ENCODE data around the gene C1QTNF2. TPM values are rescaled to one million over a fixed set of nuclear protein-coding genes. Genes with fewer than 3 reads are reported as not detected.
A peak's percentile ranks its signal among the peaks of the same experiment; 100 is the strongest.

Gene C1QTNF2
- total and polyA plus RNA-seq, 2 donors (not counting 1 experiment from before 2014, with no cell fraction given), result 2.3 TPM

DNA sequence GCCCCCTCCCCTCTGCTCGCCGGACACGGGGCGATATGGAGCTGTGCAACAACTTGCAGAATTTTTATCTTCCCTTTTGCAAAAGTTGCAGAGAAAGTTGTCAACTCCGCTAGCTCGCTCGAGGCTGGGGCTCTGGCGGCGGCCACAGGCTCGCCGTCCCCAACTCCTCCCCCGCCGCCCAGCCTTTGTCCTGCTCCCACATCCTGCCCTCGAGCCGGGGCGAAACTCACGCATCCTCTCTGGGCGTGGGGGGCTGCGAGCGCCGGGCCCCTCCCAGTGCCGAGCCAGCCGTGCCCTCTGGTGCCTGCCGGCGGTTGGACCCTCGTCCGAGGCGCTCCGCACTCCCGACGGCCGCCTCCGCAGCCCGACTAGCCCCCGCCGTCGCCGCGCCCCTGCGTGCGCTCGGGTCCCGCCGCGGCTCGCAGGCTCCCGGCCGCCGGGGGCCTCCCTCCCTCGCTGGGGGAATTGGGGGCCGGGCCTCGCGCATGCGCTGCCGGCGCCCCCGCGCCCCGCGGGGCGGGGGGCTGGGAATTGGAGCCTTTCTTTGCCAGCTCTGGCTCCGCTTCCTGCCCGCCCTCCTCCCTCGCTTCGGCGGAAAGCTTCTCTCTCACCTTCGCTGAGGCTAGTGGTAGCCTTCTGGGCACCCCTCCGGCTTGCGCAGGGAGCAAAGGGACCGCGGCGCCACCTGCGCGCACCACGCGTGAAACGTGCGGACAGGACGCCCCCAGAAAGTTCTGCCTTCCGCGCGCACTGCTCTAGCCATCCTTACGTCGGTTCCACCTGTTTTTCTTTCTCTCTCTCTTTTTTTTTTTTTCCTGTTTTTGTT, 58.1 kb downstream of the C1QTNF2 start, which contains the start of gene CCNJL:
Gene CCNJL, minus strand, starts transcription at position 431 of the 826 bp plus-strand sequence. CDS start 641 bp downstream, outside the sequence.
- peak within 1 kb of the TSS; percentile 45 for H3K9ac ChIP-seq (ENCODE audit: insufficient read depth, low read length)
- TF ChIP-seq EZH2 (IDR thresholded peaks at IDR 0.05; ENCODE audit: low read length, missing control alignments), result no peak
- TF ChIP-seq, protein P1, sequence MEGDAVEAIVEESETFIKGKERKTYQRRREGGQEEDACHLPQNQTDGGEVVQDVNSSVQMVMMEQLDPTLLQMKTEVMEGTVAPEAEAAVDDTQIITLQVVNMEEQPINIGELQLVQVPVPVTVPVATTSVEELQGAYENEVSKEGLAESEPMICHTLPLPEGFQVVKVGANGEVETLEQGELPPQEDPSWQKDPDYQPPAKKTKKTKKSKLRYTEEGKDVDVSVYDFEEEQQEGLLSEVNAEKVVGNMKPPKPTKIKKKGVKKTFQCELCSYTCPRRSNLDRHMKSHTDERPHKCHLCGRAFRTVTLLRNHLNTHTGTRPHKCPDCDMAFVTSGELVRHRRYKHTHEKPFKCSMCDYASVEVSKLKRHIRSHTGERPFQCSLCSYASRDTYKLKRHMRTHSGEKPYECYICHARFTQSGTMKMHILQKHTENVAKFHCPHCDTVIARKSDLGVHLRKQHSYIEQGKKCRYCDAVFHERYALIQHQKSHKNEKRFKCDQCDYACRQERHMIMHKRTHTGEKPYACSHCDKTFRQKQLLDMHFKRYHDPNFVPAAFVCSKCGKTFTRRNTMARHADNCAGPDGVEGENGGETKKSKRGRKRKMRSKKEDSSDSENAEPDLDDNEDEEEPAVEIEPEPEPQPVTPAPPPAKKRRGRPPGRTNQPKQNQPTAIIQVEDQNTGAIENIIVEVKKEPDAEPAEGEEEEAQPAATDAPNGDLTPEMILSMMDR (conservative IDR thresholded peaks at IDR 0.05 in 1 of 2, IDR thresholded peaks at IDR 0.05 in 1 of 2; ENCODE audit: low read depth in 1 of 2, low read length in 2 of 2), result no peak
- H2AFZ ChIP-seq (ENCODE audit: low read length), result peak within 1 kb of the TSS; percentile 51
- H3K27me3 ChIP-seq (ENCODE audit: control insufficient read depth, insufficient read depth, low read length), result peaks cover 11% of the 10 kb centered on the region
- H3K27ac ChIP-seq (ENCODE audit: insufficient read depth, low read length), result no peak within 1 kb of the TSS
- H3K79me2 ChIP-seq (ENCODE audit: control insufficient read depth, insufficient read depth, low read length), result no peaks in the 10 kb centered on the region
- no peaks in the 10 kb centered on the region for H3K36me3 ChIP-seq (ENCODE audit: control insufficient read depth, insufficient read depth, low read length)
- no peaks in the 10 kb centered on the region for H4K20me1 ChIP-seq (ENCODE audit: control insufficient read depth, extremely low read depth, insufficient read depth, low read length)
- DNase-seq (ENCODE audit: low read depth in 2 of 2), result peak; percentile 17 to 53
- H3K9me3 ChIP-seq (ENCODE audit: control insufficient read depth, insufficient read depth, low read depth, low read length), result no peaks in the 10 kb centered on the region
- no peaks in the 10 kb centered on the region for H3K4me1 ChIP-seq (ENCODE audit: control insufficient read depth, extremely low read depth, insufficient read depth, low read length)
- H3K4me2 ChIP-seq (ENCODE audit: extremely low read depth, insufficient read depth, low read length), result peak within 1 kb of the TSS; percentile 82
- H3K4me3 ChIP-seq (replicated peaks in 1 of 4; ENCODE audit: control extremely low read depth in 1 of 4, insufficient read depth in 1 of 4, low read depth in 3 of 4, low read length in 4 of 4), result peak within 1 kb of the TSS; percentile 40 to 62 (median 56)

DNA sequence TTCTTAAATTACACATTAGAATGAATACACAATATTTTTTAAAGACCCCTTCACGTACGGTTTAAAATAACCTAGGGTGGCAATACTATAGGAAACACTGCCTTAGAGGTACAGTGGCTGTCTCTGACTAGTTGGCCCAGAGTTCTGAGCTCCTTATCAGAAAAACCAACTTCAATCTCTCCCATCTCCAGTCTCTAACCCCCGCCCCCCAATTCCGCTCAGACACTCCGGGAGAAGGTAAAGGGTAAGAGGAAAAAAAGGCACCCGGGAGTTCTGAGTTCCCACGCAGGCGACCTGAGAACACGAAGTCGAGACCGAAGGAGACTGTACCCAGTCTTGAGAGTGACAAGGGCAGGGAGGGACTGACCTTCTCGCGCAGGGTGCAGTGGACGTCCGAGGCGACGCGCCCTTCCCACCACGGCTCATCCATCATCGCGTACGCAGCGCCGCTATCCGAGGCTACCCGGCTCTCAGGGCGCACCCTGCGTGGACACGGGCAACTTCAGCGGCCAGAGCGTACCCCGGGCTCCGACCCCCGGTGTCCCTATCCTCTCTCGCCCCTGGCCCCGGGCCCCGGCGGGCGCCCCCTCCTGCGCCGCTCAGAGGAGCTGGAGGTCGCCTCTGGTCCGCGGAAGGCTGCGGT, 58.8 kb downstream of the C1QTNF2 start:
- DNase-seq (ENCODE audit: low read depth in 2 of 2), result peak in 1 of 2 donors; percentile 11
- peak; percentile 86 for TF ChIP-seq EZH2 (IDR thresholded peaks at IDR 0.05; ENCODE audit: low read length, missing control alignments)
- TF ChIP-seq, protein P1 (conservative IDR thresholded peaks at IDR 0.05 in 1 of 2, IDR thresholded peaks at IDR 0.05 in 1 of 2; ENCODE audit: low read depth in 1 of 2, low read length in 2 of 2), result no peak
- Histone ChIP-seq H3K9ac (ENCODE audit: insufficient read depth, low read length) (no peak overlapping the region), H3K79me2 (ENCODE audit: control insufficient read depth, insufficient read depth, low read length) (no peaks in the 10 kb centered on the region), H3K36me3 (ENCODE audit: control insufficient read depth, insufficient read depth, low read length) (no peaks in the 10 kb centered on the region), H3K4me1 (ENCODE audit: control insufficient read depth, extremely low read depth, insufficient read depth, low read length) (no peaks in the 10 kb centered on the region), H4K20me1 (ENCODE audit: control insufficient read depth, extremely low read depth, insufficient read depth, low read length) (no peaks in the 10 kb centered on the region), H3K27ac (ENCODE audit: insufficient read depth, low read length) (no peak overlapping the region), H2AFZ (ENCODE audit: low read length) (peak overlapping the region; percentile 49), H3K27me3 (ENCODE audit: control insufficient read depth, insufficient read depth, low read length) (peaks cover 11% of the 10 kb centered on the region), H3K9me3 (ENCODE audit: control insufficient read depth, insufficient read depth, low read depth, low read length) (no peaks in the 10 kb centered on the region), H3K4me2 (ENCODE audit: extremely low read depth, insufficient read depth, low read length) (peak overlapping the region; percentile 82), H3K4me3 (replicated peaks in 1 of 4; ENCODE audit: control extremely low read depth in 1 of 4, insufficient read depth in 1 of 4, low read depth in 3 of 4, low read length in 4 of 4) (peak overlapping the region; percentile 40 to 57 (median 56))

DNA sequence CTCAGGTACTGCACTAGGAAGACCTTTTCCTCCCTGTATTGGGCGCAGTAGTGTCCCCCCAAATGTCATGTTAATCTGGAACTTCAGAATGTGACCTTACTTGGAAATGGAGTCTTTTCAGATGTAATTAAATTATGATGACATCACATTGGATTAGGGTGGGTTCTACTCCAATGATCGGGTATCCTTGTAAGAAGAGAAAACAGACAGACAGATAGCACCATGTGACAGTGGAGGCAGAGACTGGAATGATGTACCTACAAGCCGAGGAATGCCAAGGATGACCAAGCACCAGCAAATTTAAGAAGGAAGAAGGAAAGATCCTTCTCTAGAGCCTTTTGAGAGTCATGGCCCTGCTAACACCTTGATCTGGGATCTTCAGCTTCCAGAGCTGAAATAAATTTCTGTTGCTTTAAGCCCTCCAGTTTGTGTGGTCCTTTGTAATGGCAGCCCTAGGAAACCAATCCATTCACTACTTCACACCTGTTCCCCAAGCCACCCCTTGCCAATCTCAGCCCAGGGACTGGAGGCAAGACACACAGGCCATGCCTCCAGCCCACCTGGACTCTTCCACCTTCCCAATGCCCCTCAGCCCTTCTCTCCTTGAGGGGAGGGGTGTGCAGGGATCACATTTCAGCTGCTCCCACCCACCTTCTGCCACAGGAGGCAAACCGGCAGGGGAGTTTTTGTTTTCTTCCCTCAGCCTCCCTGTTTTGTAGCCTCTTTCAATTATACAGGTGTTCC, 59.7 kb downstream of the C1QTNF2 start:
- Histone ChIP-seq H3K4me2 (ENCODE audit: extremely low read depth, insufficient read depth, low read length) (no peak overlapping the region), H3K9me3 (ENCODE audit: control insufficient read depth, insufficient read depth, low read depth, low read length) (no peaks in the 10 kb centered on the region), H3K9ac (ENCODE audit: insufficient read depth, low read length) (no peak overlapping the region), H2AFZ (ENCODE audit: low read length) (no peak overlapping the region), H3K4me3 (replicated peaks in 1 of 4; ENCODE audit: control extremely low read depth in 1 of 4, insufficient read depth in 1 of 4, low read depth in 3 of 4, low read length in 4 of 4) (no peak overlapping the region), H3K79me2 (ENCODE audit: control insufficient read depth, insufficient read depth, low read length) (no peaks in the 10 kb centered on the region), H3K4me1 (ENCODE audit: control insufficient read depth, extremely low read depth, insufficient read depth, low read length) (no peaks in the 10 kb centered on the region), H3K27ac (ENCODE audit: insufficient read depth, low read length) (no peak overlapping the region), H3K36me3 (ENCODE audit: control insufficient read depth, insufficient read depth, low read length) (no peaks in the 10 kb centered on the region), H3K27me3 (ENCODE audit: control insufficient read depth, insufficient read depth, low read length) (peaks cover 11% of the 10 kb centered on the region), H4K20me1 (ENCODE audit: control insufficient read depth, extremely low read depth, insufficient read depth, low read length) (no peaks in the 10 kb centered on the region)
- TF ChIP-seq, protein P1 (conservative IDR thresholded peaks at IDR 0.05 in 1 of 2, IDR thresholded peaks at IDR 0.05 in 1 of 2; ENCODE audit: low read depth in 1 of 2, low read length in 2 of 2), result no peak
- TF ChIP-seq EZH2 (IDR thresholded peaks at IDR 0.05; ENCODE audit: low read length, missing control alignments), result no peak
- DNase-seq (ENCODE audit: low read depth in 2 of 2), result no peak
